GM12872 (cell line): ENCODE measurements around the gene CASZ1.

Source experiments
- TF ChIP-seq, protein P1 (sequence below): IDR thresholded peaks from 3 replicates; pipeline ENCODE4 v1.5.1; 2011; ENCODE audit warnings: low read depth, mild to moderate bottlenecking, low read length, moderate library complexity; ENCODE audit not compliant: insufficient read depth

CASZ1 gene

DNA sequence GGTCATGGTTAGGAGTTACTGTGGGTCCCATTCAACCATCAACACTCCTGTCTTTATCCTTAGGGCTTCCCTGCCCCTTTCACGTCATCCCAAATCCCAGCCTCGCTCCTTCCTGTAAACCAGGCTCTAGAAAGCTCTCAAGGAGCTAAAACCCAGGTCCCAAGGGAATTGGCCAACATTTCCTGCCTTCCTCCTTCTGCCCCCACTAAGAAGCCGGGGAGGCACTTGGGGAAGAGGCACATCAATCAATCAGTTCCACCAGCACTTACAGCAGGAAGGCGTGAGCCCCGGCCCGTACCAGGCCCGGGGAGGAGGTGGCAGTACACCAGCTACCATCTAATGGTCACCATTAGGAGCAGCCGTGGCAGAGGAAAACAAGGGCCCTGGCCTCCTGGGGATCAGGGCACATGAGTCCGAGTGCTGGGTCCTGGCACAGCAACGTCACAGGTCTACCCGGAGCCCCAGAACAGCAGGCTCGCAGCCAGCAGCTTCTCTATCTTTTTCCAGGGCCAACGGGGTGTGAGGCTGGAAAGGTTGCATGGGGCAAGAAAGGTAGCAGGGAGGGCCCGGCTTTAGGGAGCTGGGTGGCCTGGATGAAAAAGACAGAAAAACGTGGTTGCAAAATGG lies 108.6 kb downstream of the CASZ1 start:
- TF ChIP-seq, protein P1, sequence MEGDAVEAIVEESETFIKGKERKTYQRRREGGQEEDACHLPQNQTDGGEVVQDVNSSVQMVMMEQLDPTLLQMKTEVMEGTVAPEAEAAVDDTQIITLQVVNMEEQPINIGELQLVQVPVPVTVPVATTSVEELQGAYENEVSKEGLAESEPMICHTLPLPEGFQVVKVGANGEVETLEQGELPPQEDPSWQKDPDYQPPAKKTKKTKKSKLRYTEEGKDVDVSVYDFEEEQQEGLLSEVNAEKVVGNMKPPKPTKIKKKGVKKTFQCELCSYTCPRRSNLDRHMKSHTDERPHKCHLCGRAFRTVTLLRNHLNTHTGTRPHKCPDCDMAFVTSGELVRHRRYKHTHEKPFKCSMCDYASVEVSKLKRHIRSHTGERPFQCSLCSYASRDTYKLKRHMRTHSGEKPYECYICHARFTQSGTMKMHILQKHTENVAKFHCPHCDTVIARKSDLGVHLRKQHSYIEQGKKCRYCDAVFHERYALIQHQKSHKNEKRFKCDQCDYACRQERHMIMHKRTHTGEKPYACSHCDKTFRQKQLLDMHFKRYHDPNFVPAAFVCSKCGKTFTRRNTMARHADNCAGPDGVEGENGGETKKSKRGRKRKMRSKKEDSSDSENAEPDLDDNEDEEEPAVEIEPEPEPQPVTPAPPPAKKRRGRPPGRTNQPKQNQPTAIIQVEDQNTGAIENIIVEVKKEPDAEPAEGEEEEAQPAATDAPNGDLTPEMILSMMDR: no peak

DNA sequence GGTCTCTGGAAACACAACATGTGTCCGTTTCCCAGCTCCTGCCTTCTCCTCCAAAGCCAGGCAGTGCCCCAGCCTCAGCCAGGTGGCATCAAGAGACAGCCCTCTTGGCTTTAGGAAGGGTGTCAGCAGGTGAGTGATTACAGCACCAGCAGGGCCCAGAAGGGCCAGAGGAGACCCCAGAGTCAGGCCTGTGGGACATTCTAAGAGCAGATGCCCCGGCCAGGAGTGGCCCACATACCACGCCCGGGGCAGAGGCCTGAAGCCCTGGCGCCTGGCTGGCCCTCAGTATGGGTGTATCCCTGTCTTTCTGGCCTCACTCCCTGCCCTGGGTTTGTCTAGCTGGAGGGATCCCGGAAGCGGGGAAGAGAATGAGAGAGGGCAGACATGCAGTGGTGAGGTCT lies 109.2 kb downstream of the CASZ1 start:
- TF ChIP-seq, protein P1: no peak

GRCh38 chr1:10686404-10687040 lies 109.9 kb downstream of the CASZ1 start:
- TF ChIP-seq, protein P1: no peak

DNA sequence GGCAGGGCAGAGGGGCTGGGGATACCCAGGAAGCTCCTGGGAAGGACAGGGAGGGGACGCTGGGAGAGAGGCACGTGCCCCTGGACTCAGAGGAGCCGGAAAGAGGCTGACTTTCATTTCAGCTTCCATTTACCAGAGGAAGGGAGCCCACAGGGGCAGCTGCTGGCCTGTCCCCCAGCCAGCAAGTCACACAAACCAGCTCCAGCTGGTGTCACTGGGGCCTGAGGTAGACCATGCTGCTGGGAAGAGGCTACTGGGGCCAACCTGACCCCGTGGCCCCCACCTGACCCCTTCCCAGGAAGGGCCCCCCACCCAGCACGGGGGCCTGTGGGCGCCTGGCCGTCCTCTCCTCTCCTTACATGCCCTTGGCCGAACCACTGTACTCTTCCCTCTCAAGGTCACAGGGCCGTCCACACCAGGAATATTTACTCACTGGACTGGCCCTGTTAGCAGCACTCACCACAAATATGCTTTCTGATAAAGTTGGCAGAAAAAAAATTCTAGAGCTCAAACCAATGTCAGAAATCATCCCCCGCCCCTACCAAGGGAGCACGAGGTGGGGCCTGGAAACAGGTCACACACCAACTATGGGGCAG lies 110.5 kb downstream of the CASZ1 start:
- TF ChIP-seq, protein P1: no peak

GRCh38 chr1:10685196-10685807 lies 111.1 kb downstream of the CASZ1 start:
- TF ChIP-seq, protein P1: no peak

DNA sequence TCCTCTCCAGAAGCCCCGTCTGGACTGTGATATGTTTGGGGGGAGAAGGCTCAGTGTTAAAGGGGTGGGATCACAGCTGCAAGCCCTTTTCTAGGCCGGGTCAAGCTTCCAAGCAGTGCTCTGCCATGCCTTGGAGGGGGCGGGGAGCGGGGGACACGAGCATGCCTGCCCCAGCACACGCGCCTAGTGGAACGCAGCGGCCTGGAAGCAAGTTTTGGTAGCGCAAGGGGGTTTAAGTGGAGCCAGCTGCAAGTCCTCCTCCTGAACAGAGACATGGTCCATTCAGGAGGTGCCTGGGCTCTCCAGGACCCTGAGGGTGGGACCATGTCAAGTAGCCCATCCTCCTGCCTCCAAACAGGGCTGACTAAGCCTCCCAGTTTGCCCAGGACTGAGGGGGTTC lies 112.2 kb downstream of the CASZ1 start:
- TF ChIP-seq, protein P1: no peak

DNA sequence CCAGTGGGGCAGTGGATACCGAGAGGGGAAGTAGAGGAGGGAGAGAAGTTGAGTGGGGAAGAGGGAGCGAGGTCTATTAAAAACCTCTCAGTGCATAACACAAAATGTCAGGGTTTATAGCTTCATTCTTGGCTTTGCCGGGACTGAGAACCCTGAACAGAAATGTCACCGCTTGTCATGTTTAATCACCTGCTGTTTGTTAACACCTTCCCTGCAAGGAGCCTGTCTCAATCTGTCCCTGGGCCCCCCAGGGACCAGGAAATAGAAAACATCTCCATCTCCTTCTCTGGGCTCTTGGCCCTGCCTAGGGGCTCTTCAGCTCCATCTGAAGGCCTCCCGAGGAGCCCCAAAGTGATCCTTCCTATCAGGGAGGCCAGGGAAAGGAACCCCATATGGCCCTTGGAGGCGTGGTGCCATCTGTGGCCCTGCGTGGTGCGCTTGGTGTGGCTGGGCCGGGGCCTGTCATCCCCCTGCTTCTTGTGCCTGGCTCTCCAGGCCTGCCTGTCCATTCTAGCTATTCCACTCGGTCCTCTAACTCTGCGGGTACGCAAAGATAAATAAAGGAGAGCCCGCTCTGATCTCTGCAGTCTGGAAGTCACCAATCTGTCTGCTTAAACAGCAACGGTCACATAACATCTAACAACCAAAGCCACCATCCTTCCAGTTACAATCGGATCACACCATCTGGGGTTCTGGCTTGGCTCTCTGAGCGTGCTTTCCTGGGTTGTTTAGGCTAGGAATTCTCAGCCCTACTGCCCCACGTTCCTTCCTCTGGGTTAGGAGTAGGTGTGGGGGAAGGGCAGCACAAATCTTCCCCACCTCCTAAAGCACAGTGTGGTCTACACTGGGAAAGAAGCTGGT lies 113.8 kb downstream of the CASZ1 start:
- TF ChIP-seq, protein P1: no peak
